HepG2 (cell line): Measurements from ENCODE around the gene CNTN2. TPM values are rescaled to one million over a fixed set of nuclear protein-coding genes. Genes with fewer than 3 reads are reported as not detected.

Source experiments
- AKNA ChIP-seq: sonication (generic); formaldehyde crosslinking; IDR thresholded peaks from 2 replicates; pipeline ENCODE4 v1.4.0; 2020; ENCODE audit warnings: missing genetic modification reagents, borderline replicate concordance
- KAT8 ChIP-seq: IDR thresholded peaks from 2 replicates; pipeline ENCODE4 v1.6.1; 2016; ENCODE audit warnings: missing genetic modification reagents, missing compliant biosample characterization
- MBNL3 ChIP-seq: fragments of 250-450 bp; sonication (Bioruptor Pico); conservative IDR thresholded peaks from 2 replicates; pipeline ENCODE4 v1.8.0; 2022; ENCODE audit warnings: mild to moderate bottlenecking, inconsistent platforms
- NFYC ChIP-seq: IDR thresholded peaks from 2 replicates; pipeline ENCODE4 v1.6.1; 2016; ENCODE audit warnings: missing genetic modification reagents, missing compliant biosample characterization
- PLSCR1 ChIP-seq: sonication (generic); formaldehyde crosslinking; IDR thresholded peaks from 2 replicates; pipeline ENCODE4 v1.5.0; 2020; ENCODE audit warnings: missing genetic modification reagents, mild to moderate bottlenecking, borderline replicate concordance
- SSRP1 ChIP-seq: IDR thresholded peaks from 2 replicates; pipeline ENCODE4 v1.6.1; 2016; ENCODE audit warnings: control low read depth
- SYNCRIP ChIP-seq: fragments of 200-400 bp; formaldehyde crosslinking; IDR thresholded peaks from 2 replicates; pipeline ENCODE4 v1.6.1; 2018; ENCODE audit warnings: mild to moderate bottlenecking, low read depth, low read length; ENCODE audit not compliant: insufficient read depth
- ZBTB33 ChIP-seq: sonication (generic); formaldehyde crosslinking; IDR thresholded peaks from 2 replicates; pipeline ENCODE4 v1.4.0; 2020; ENCODE audit warnings: missing genetic modification reagents
- ZFP37 ChIP-seq: sonication (generic); formaldehyde crosslinking; IDR thresholded peaks from 2 replicates; pipeline ENCODE4 v1.4.0; 2020; ENCODE audit warnings: missing genetic modification reagents, borderline replicate concordance
- ZNF318 ChIP-seq: sonication (generic); formaldehyde crosslinking; IDR thresholded peaks from 2 replicates; pipeline ENCODE4 v1.4.0; 2020; ENCODE audit warnings: mild to moderate bottlenecking, missing genetic modification reagents
- polyA plus RNA-seq, 8 experiments: library from polyadenylated mRNA; depleted of rRNA in 3 of 8; stranded (reverse) in 7 of 8; unstranded in 1 of 8; fragments of >200 nt; fragmentation: Illumina TruSeq in 4 of 8; extraction: Trizol in 4 of 8; gene quantifications; 2 replicates each; pipeline versions ENCODE4 v1.2.1 to v1.2.3, GENCODE V29; 2011 to 2016; ENCODE audit warnings: low read depth in 4 of 8, missing spikeins in 1 of 8, mixed read lengths in 1 of 8; ENCODE audit not compliant: insufficient read depth in 1 of 8
- total RNA-seq, 5 experiments: library from RNA; depleted of rRNA; stranded (reverse); fragments of >200 nt; fragmentation: Illumina TruSeq; extraction: Trizol; gene quantifications; 2 replicates each; pipeline ENCODE4 v1.2.3, GENCODE V29; 2016; ENCODE audit warnings: low read depth in 1 of 5

Gene CNTN2
- total and polyA plus RNA-seq, 2 of the 13 experiments (the other 11 are each of a cell fraction or from before 2014, with no cell fraction given) = not detected

- TF ChIP-seq PLSCR1 (CRISPR knock-in tag) (no peak), ZNF318 (CRISPR knock-in tag) (no peak), ZBTB33 (CRISPR knock-in tag) (peak; percentile 74), SYNCRIP (no peak), AKNA (CRISPR knock-in tag) (no peak), SSRP1 (CRISPR knock-in tag) (peak; percentile 99), NFYC (CRISPR knock-in tag) (no peak), KAT8 (peak; percentile 99), MBNL3 (CRISPR knock-in tag) (no peak), ZFP37 (CRISPR knock-in tag) (no peak)
Observed at GRCh38 chr1:205121660-205122488, 78.9 kb downstream of the CNTN2 start, which contains the start of gene RBBP5 (continued).
